ENCODE results near the gene NGLY1. TPM values are rescaled to one million over a fixed set of nuclear protein-coding genes. Genes with fewer than 3 reads are reported as not detected.

NGLY1 gene
- total RNA-seq, 1 donor from 2014 or later = 34.1 TPM

GRCh38 chr3:25693238-25693637, 90.0 kb downstream of the NGLY1 start:
- Histone ChIP-seq H3K4me3 (no peak overlapping the region), H3K27ac (no peak overlapping the region), H3K4me1 (no peaks in the 10 kb centered on the region), H3K36me3 (no peaks in the 10 kb centered on the region), H3K27me3 (ENCODE audit: low read depth) (no peaks in the 10 kb centered on the region), H3K9me3 (no peaks in the 10 kb centered on the region)
- no peak for ATAC-seq
- intact Hi-C loops (cut with DNase I) = no loop called here
- no peak for DNase-seq
- TF ChIP-seq CTCF (IDR thresholded peaks at IDR 0.05) = no peak

GRCh38 chr3:25692341-25692740, 90.9 kb downstream of the NGLY1 start:
- TF ChIP-seq CTCF (IDR thresholded peaks at IDR 0.05) = no peak
- no peaks in the 10 kb centered on the region for H3K27me3 ChIP-seq (ENCODE audit: low read depth)
- intact Hi-C loops (cut with DNase I) = no loop called here
- H3K4me1 ChIP-seq = no peaks in the 10 kb centered on the region
- no peak overlapping the region for H3K27ac ChIP-seq
- H3K9me3 ChIP-seq = no peaks in the 10 kb centered on the region
- DNase-seq (no peak), ATAC-seq (no peak)
- no peaks in the 10 kb centered on the region for H3K36me3 ChIP-seq
- no peak overlapping the region for H3K4me3 ChIP-seq

- intact Hi-C loops (cut with DNase I) = no loop called here
- H3K27ac ChIP-seq = no peak overlapping the region
- no peak for TF ChIP-seq CTCF (IDR thresholded peaks at IDR 0.05)
- no peaks in the 10 kb centered on the region for H3K9me3 ChIP-seq
- no peaks in the 10 kb centered on the region for H3K4me1 ChIP-seq
- no peaks in the 10 kb centered on the region for H3K36me3 ChIP-seq
- H3K4me3 ChIP-seq = no peak overlapping the region
- no peaks in the 10 kb centered on the region for H3K27me3 ChIP-seq (ENCODE audit: low read depth)
- ATAC-seq (no peak), DNase-seq (no peak)
Measured at GRCh38 chr3:25690768-25691533, 92.3 kb downstream of the NGLY1 start.

GRCh38 chr3:25689226-25689625, 94.0 kb downstream of the NGLY1 start:
- Histone ChIP-seq H3K36me3 (no peaks in the 10 kb centered on the region), H3K4me3 (no peak overlapping the region), H3K9me3 (no peaks in the 10 kb centered on the region), H3K27me3 (ENCODE audit: low read depth) (no peaks in the 10 kb centered on the region), H3K4me1 (no peaks in the 10 kb centered on the region), H3K27ac (no peak overlapping the region)
- DNase-seq (no peak), ATAC-seq (no peak)
- TF ChIP-seq CTCF (IDR thresholded peaks at IDR 0.05) = no peak
- intact Hi-C loops (cut with DNase I) = no loop called here

GRCh38 chr3:25687742-25688141, 95.5 kb downstream of the NGLY1 start:
- H3K4me1 ChIP-seq = no peaks in the 10 kb centered on the region
- no peaks in the 10 kb centered on the region for H3K9me3 ChIP-seq
- DNase-seq = no peak
- no peak for TF ChIP-seq CTCF (IDR thresholded peaks at IDR 0.05)
- H3K36me3 ChIP-seq = no peaks in the 10 kb centered on the region
- ATAC-seq = no peak
- H3K4me3 ChIP-seq = no peak overlapping the region
- no peak overlapping the region for H3K27ac ChIP-seq
- intact Hi-C loops (cut with DNase I) = no loop called here
- no peaks in the 10 kb centered on the region for H3K27me3 ChIP-seq (ENCODE audit: low read depth)
